HT1080 (cell line): ENCODE data around the gene PGGHG. TPM values are rescaled to one million over a fixed set of nuclear protein-coding genes. Genes with fewer than 3 reads are reported as not detected.

Experiments used
- DNase-seq: peaks from one replicate; pipeline ENCODE4 v3.0.0-alpha.2; 2015; ENCODE audit warnings: low read depth
- polyA plus RNA-seq, 2 experiments: library from polyadenylated mRNA; depleted of rRNA; stranded (reverse); fragments of >200 nt; gene quantifications; 2 replicates each; pipeline ENCODE4 v1.2.3, GENCODE V29; 2015
- total RNA-seq: library from RNA; depleted of rRNA; stranded (reverse); fragments of >200 nt; shearing (Covaris generic); gene quantifications from 2 replicates; pipeline ENCODE4 v1.2.3, GENCODE V29; 2014; rRNA removed

Gene PGGHG
- 7.0 and 8.0 TPM in 2 replicates for total RNA-seq
- polyA plus RNA-seq (2015; cell fraction: cytosol; rRNA removed): 4.3 and 5.1 TPM in 2 replicates
- 156 and 159 TPM in 2 replicates for polyA plus RNA-seq (2015; cell fraction: nucleus; rRNA removed)

- DNase-seq: no peak
Observed at GRCh38 chr11:288478-289397, at the start of gene PGGHG. Gene PGGHG (plus strand): TSS chr11:289126. CDS start chr11:289817, 691 bp downstream.

- no peak for DNase-seq
Observed at GRCh38 chr11:240315-240714, 48.6 kb upstream of the PGGHG start.

DNA sequence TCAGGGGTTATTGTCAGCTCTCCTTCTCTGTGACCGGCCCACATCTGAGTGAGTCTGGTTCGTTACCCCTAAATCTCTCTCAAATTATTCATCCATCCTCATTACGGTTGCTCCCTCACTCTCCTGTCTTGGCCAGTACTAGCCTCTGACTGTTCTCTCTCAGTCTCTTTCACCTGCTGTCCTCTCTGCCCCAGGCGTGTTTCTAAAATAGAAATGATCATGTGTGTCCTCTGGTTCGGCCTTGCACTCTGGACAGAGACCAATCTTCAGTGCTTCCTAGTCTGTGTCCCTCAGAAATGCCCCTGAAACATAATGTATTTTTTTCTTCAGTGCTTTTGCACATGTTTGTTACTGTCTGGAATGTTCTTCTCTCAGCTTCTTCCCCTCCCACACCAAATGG is 47.3 kb upstream of the PGGHG start:
- DNase-seq: no peak

DNA sequence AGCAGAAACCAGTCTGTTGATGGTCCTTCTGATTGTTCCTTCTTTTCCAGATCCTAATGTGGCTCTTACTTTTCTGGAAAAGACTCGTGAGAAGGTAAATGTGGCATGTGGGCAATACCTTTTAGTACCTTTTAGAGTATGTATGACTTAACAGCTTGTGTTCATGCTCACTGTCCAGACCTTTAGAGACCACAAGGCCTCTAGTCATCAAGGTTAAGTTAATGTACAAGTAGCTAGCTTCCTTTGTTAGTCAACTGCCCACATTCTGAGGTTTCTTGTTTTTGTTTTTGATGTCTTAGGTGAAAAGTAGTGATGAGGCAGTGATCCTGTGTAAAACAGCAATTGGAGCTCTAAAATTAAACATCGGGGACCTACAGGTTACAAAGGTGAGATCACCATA is 44.5 kb upstream of the PGGHG start:
- DNase-seq: no peak

DNA sequence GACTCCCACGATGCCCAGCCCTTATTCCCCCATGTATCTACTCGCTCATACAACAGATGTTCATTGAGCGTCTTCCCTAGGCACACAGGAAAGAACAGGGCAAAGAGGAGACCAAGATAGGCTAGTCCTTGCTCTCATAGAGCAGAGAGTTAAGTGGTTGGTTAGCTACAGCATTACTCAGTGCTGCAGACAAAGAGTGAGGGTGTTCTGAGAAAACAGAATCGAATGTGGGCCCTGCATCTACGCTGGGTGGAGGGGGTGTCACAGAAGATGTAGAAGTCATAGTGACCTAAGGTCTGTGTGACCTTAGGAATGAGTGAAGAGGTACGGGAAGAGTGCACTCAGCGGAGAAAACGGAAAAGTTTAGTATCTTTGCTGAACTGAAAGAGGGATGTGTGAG is 39.9 kb upstream of the PGGHG start:
- no peak for DNase-seq

DNA sequence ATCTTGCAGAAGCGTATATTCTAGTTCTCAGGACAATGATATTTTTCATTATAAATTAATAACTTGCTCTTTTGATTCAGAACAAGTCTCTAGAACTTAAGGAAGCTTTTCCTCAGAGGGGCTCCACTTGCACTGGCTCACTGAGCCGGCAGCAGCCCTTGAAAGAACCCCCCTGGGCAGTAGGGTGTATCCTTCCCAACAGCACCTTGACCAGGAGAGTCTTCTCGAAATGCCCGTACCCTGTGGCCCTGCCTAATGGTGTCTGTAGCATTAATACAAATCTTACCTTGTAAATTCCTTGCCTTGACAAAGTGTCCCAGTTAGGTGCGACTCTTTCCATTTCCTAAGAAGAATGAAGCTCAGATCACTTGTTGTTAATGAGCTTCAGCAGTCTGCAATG is 38.7 kb upstream of the PGGHG start:
- no peak for DNase-seq

- peak; percentile 32 for DNase-seq
Observed at GRCh38 chr11:250740-251299, 38.1 kb upstream of the PGGHG start.

DNA sequence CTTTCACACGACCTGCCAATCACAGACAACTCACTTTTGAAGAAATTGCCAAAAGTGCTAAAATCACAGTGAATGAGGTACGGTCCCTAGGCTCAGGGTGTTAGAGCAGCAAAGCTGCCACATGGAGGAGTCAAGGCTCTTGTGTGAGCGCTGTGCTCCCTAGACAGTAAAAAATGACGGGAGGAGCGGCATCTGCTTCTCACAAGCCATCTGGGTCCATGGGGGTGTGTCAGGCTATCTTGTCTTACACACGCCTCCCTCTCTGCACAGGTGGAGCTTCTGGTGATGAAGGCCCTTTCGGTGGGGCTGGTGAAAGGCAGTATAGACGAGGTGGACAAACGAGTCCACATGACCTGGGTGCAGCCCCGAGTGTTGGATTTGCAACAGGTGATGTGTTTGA is 37.4 kb upstream of the PGGHG start:
- no peak for DNase-seq

DNA sequence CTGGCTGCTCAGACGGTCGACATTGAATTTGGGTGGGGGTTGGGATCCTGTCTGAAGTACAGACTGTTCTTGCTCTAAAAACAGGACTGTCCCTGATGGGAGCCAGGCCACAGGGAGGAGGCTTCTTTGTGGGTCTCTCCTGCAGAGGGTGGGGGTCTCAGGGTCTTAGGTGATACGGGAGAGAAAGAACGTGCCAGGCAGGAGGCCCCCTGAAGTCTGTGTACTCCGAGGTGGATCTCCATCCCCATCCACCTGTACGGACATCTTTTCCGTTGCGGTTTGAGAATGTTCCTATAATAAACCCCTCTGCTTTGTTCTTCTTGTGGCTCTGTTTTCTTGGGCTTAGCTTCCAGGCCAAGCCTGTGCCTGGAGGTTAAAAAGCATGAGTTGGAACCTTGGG is 36.3 kb upstream of the PGGHG start:
- no peak for DNase-seq

GRCh38 chr11:253160-253885 is 35.6 kb upstream of the PGGHG start:
- DNase-seq: no peak

DNA sequence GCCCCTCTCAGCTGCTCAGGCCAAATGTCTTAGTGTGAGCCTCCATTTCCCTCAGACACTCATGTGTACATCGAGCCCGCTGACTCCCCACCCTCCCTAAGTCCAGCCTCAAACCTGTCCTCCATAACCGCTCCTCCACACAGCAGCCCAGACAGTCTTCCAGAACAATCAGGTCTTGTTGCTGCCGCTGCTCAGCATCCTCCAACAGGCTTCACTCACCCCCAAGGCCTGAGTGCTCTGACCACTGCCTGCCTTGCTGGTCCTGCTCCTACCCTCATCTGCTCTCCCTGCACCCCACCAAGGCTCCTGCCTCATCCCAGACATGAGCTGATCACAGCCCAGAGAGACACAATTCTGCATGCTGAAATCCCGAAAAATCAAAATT is 35.0 kb upstream of the PGGHG start:
- no peak for DNase-seq

- DNase-seq: no peak
Observed at GRCh38 chr11:255176-255575, 33.8 kb upstream of the PGGHG start.

GRCh38 chr11:255816-256215 is 33.1 kb upstream of the PGGHG start:
- DNase-seq: no peak

DNA sequence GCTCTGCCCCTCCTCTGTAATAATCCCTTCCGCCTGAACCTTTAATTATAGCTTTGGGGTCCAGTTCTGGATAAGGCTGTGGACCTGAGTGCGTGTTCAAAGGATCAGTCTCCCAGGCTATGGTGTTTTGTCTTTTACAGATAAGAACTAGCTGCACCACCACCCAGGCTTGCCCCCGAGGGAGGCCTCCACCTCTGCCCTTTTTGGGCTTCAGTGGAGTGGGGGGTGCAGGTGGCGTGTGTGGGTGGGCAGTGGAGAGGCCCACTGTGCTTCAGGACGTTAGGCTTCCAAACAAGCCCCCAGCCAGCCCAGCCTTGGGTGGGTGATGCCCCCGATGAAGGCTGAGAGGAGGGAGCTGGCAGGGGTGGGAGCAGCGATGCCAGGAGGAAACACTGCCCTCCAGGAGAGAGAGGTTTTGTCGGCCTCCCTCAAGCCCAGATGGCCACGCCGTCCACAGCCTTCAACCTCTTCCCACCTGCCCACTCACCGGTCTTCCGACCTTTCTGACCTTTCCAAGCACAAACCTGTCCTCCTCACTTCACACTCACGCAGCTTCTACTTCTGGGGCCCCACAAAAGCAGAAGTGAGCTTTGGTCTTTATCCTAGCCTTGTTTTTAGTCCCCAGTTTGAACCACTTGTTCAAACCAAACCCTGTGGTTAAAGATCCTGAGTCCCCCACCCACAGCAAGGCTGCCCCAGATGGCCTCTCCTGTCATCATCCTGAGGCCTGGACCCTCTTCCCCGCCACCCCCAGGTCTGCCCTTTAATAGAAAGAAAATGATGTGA is 31.8 kb upstream of the PGGHG start:
- no peak for DNase-seq

DNA sequence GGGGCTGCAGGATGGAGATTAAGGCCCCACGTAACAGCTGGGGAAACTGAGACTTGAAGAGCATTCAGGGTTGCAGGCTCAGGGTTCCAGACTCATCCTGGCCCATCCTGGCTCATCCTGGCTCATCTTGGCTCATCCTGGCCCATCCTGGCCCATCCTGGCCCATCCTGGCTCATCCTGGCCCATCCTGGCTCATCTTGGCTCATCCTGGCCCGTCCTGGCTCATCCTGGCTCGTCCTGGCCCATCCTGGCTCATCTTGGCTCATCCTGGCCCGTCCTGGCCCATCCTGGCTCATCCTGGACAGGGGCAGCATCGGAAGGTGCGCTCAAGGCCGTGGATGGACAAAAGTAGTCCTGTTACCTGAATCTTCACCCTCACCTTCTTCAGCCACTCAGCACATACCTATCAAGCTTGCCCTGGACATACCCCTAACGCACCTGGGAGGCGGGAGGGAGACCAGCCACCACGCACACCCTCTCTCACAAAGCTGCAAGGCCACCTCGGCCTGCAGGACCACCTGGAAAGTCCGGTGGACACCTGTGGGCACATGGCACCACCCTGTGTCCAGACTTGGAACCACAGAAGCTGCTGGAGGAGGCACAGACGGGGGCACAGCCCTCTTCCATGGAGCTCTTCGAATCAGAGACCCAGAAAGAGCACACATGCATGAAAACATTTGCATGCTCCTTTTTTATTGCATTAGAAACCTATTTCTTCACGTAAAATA is 31.0 kb upstream of the PGGHG start:
- DNase-seq: no peak

GRCh38 chr11:259413-259812 is 29.5 kb upstream of the PGGHG start:
- DNase-seq: no peak

DNA sequence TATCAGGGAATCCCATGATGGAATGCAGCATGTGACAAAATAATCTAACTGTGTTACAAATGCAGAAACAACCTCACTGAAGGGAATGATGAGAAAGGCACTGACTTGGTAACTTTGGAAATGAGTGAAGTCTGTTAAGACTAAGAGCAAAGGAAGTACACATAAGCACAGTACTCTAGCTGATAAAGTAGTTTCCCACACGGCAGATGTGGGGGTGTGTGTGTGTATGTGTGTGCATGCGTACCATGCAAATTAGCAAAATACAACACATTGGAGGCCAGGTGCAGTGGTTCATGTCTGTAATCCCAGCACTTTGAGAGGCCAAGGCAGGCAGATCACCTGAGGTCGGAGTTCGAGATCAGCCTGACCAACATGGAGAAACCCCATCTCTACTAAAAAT is 27.3 kb upstream of the PGGHG start:
- no peak for DNase-seq

DNA sequence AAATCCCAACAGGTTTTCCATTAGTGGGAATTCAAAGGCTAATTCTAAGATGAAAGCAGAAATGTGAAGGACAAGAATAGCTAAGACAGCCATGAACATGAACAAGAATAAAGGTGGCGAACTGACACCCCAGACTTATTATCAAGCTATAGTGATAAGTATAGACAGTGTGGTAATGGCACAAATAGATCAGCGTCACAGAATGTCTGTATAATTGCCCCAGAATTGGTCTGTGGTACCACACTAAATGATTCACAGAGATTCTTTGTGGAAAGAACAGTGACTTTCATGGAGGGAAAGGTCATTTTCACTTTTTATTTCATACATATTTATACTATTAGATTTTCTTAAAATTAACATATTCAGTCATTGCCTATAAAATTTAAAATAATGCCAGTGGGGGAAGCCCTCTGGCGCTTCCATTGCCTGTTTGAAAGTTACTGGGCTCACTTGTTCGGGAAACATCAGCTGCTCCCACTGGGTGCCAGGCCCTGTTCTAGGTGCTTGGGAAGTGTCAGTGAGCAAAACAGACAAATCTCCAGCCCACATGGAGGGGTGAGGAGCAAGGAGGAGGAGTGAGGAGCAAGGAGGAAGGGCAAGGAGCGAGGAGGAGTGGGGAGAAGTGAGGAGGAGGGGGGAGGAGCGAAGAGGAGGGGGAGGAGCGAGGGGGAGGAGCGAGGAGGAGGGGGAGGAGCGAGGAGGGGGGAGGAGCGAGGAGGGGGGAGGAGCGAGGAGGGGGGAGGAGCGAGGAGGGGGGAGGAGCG is 22.1 kb upstream of the PGGHG start:
- DNase-seq: no peak

DNA sequence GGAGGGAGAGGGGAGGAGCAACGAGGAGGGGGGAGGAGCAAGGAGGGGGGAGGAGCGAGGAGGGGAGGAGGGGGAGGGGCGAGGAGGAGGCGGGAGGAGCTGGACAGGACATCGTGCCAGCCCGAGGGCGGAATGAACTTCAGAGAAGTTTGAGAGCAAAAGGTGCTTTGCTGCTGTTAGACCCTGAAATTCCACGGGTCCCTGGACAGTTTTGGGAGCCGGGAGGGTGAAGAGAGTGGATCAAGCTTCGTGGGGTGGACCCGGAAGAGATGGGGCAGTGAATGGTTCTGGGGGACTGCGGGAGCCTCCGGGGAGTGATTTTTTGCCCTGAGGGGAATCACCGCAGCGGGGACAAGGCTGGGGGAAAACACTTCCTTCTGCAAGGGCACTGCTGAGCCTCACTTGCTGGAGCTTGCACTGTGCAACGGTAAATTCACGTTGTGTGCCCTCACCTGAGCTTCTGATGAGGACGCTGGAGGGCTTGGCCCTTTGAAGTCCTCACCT is 21.4 kb upstream of the PGGHG start:
- no peak for DNase-seq

GRCh38 chr11:268716-269145 is 20.2 kb upstream of the PGGHG start:
- peak; percentile 52 for DNase-seq
